GM23248 (cell line): ENCODE measurements around the gene MNDA. TPM values are rescaled to one million over a fixed set of nuclear protein-coding genes. Genes with fewer than 3 reads are reported as not detected.

Experiments used
- DNase-seq: peaks from one replicate; pipeline ENCODE4 v3.0.0-alpha.2; 2015
- H2AFZ ChIP-seq: fragments of 200-600 bp; sonication (generic); 2 replicates; pipeline ENCODE4 v1.6.1; 2016; ENCODE audit warnings: antibody characterized with exemption
- H3F3A ChIP-seq: fragments of 200-600 bp; sonication (generic); 2 replicates; pipeline ENCODE4 v1.6.1; 2016; ENCODE audit warnings: mild to moderate bottlenecking, antibody characterized with exemption, mixed run types; ENCODE audit not compliant: insufficient read depth
- H3K27ac ChIP-seq: fragments of 200-600 bp; sonication (generic); 2 replicates; pipeline ENCODE4 v1.5.1; 2016; ENCODE audit warnings: mild to moderate bottlenecking
- H3K27me3 ChIP-seq: fragments of 200-600 bp; sonication (generic); replicated peaks from 2 replicates; pipeline ENCODE4 v1.6.1; 2016; ENCODE audit warnings: mild to moderate bottlenecking; ENCODE audit not compliant: insufficient read depth
- H3K36me3 ChIP-seq: fragments of 200-600 bp; sonication (generic); 2 replicates; pipeline ENCODE4 v1.6.1; 2016; ENCODE audit warnings: low read depth, mild to moderate bottlenecking
- H3K4me1 ChIP-seq: fragments of 200-600 bp; sonication (generic); 2 replicates; pipeline ENCODE4 v1.6.1; 2016; ENCODE audit warnings: mild to moderate bottlenecking; ENCODE audit not compliant: insufficient read depth
- H3K4me2 ChIP-seq: fragments of 200-600 bp; sonication (generic); one replicate; pipeline ENCODE4 v1.6.1; 2016; ENCODE audit warnings: mild to moderate bottlenecking; ENCODE audit not compliant: unreplicated experiment
- H3K4me3 ChIP-seq: fragments of 200-600 bp; sonication (generic); 2 replicates; pipeline ENCODE4 v1.5.1; 2016; ENCODE audit warnings: mild to moderate bottlenecking
- H3K79me2 ChIP-seq: fragments of 200-600 bp; sonication (generic); 2 replicates; pipeline ENCODE4 v1.6.1; 2016; ENCODE audit warnings: mild to moderate bottlenecking; ENCODE audit not compliant: insufficient read depth
- H3K9ac ChIP-seq: fragments of 200-600 bp; sonication (generic); 2 replicates; pipeline ENCODE4 v1.6.1; 2016; ENCODE audit warnings: mild to moderate bottlenecking
- H3K9me2 ChIP-seq: fragments of 200-600 bp; sonication (generic); 2 replicates; pipeline ENCODE4 v1.6.1; 2016; ENCODE audit warnings: mixed run types, mild to moderate bottlenecking, moderate library complexity; ENCODE audit not compliant: insufficient read depth
- H3K9me3 ChIP-seq: fragments of 200-600 bp; sonication (generic); one replicate; pipeline ENCODE4 v1.6.1; 2017; ENCODE audit warnings: low read depth
- H4K20me1 ChIP-seq: fragments of 200-600 bp; sonication (generic); 2 replicates; pipeline ENCODE4 v1.6.0; 2016; ENCODE audit not compliant: insufficient read depth
- EZH2 ChIP-seq: fragments of 200-600 bp; sonication (generic); IDR thresholded peaks from 2 replicates; pipeline ENCODE4 v1.6.1; 2018; ENCODE audit warnings: antibody characterized with exemption, mild to moderate bottlenecking; ENCODE audit not compliant: insufficient read depth, poor library complexity, severe bottlenecking
- EZH2phosphoT487 ChIP-seq: fragments of 200-600 bp; sonication (generic); IDR thresholded peaks from 2 replicates; pipeline ENCODE4 v1.6.1; 2018; ENCODE audit warnings: antibody characterized with exemption, moderate library complexity, mild to moderate bottlenecking, low read depth; ENCODE audit not compliant: insufficient read depth
- WGBS, 2 experiments: methylation state at CpG; one replicate each; pipeline ENCODE4 v1.1.6; 2015 to 2017; ENCODE audit warnings: low lambda C conversion rate in 2 of 2, low coverage in 1 of 2; ENCODE audit errors: missing lambda C conversion rate in 2 of 2; 5-methylcytosine and 5-hydroxymethylcytosine counted together
- in situ Hi-C: fragments of 300-500 bp; cut with MboI; formaldehyde crosslinking; loops from 2 replicates; pipeline ENCODE4 v1.15.0; 2020
- polyA plus RNA-seq: library from polyadenylated mRNA; unstranded; fragments of >200 nt; fragmentation: Nextera tagmentation; extraction: Ambion mirVana; gene quantifications from 2 replicates; pipeline ENCODE4 v1.2.1, GENCODE V29; 2016
- total RNA-seq: library from RNA; depleted of rRNA; stranded (reverse); fragments of >200 nt; shearing (Covaris generic); gene quantifications from 2 replicates; pipeline ENCODE4 v1.2.3, GENCODE V29; 2014

Gene MNDA
- total and polyA plus RNA-seq, 2 experiments from 2014 or later: not detected

GRCh38 chr1:158818560-158818959 is 12.6 kb upstream of the MNDA start:
- Histone ChIP-seq H3K27me3 (no peaks in the 10 kb centered on the region), H3K4me3 (no peak overlapping the region), H3K36me3 (no peaks in the 10 kb centered on the region), H3K9ac (no peak overlapping the region), H3K4me2 (no peak overlapping the region), H4K20me1 (no peaks in the 10 kb centered on the region), H3K27ac (no peak overlapping the region), H3K79me2 (no peaks in the 10 kb centered on the region), H2AFZ (no peak overlapping the region), H3K4me1 (no peaks in the 10 kb centered on the region), H3K9me2 (no peaks in the 10 kb centered on the region), H3F3A (no peaks in the 10 kb centered on the region), H3K9me3 (no peaks in the 10 kb centered on the region)
- TF ChIP-seq EZH2phosphoT487: no peak
- TF ChIP-seq EZH2: no peak
- no peak for DNase-seq
- in situ Hi-C loops: no loop called here
- WGBS, 2 experiments: 18 to 30% methylated on average over 1 of the region's 1 CpG

DNA sequence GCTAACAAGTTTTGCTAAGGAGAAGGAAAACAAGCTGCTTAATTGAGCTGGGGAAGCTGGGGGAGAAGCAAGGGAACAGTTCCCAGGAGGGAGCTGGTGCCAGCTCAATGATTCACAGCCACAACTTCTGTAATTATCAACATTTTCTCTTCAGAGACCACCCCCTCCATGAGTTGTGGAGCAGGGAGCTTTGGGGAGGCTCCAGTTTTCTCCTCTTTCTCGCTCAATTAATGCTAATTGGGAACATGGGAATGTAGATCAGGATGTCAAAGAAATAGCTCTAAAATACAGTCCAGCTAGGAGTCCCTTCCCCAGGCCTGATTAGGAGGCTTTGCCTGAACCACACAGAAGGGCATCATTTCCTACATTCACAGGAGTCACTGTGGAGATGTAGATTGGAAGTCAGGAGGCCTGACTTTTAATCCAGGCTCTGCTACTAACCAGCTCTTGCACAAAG is 12.1 kb upstream of the MNDA start:
- in situ Hi-C loops: no loop called here
- Histone ChIP-seq H3K9me2 (no peaks in the 10 kb centered on the region), H3K4me3 (no peak overlapping the region), H3K79me2 (no peaks in the 10 kb centered on the region), H3F3A (no peaks in the 10 kb centered on the region), H3K27me3 (no peaks in the 10 kb centered on the region), H3K4me1 (no peaks in the 10 kb centered on the region), H3K9ac (no peak overlapping the region), H3K27ac (no peak overlapping the region), H2AFZ (no peak overlapping the region), H4K20me1 (no peaks in the 10 kb centered on the region), H3K36me3 (no peaks in the 10 kb centered on the region), H3K9me3 (no peaks in the 10 kb centered on the region), H3K4me2 (no peak overlapping the region)
- no peak for DNase-seq
- TF ChIP-seq EZH2: no peak
- no peak for TF ChIP-seq EZH2phosphoT487
- WGBS, 2 experiments: 29 to 33% methylated on average over 1 of the region's 1 CpG

DNA sequence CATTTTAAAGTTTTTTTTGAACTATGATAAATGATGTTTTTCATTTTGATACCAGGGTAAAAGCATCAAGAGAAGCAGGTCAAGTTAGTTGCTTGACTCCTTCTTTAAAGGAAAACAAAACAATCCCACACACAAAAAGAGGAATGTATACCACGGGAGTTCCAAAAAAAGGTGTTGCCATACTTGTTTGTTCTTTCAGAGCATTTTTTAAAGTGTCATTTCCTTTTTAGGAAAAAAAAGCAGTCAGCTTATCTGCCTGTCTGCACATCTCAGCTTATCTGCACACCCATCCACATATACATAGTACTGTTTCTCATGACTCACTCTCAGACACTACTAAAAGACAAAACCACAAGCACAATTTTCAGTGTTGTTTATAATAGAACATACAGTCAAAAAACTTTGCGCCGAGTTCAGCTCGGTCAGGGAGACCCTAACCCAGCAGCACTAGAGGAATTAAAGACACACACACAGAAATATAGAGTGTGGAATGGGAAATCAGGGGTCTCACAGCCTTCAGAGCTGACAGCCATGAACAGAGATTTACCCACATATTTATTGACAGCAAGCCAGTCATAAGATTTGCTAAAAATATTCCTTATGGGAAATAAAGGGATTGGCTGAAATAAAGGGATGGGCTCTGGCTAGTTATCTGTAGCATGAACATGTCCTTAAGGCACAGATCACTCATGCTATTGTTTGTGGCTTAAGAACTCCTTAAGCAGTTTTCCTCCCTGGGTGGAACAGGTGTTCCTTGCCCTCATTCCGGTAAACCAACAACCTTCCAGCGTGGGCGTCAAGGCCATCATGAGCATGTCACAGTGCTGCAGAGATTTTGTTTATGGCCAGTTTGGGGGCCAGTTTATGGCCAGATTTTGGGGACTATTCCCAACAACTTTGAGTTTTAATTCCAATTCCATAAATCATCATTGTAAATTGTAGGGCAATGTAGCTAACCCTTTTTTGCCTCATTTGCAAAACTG is 11.4 kb upstream of the MNDA start:
- no peak for DNase-seq
- TF ChIP-seq EZH2: no peak
- TF ChIP-seq EZH2phosphoT487: no peak
- H3K79me2 ChIP-seq: no peaks in the 10 kb centered on the region
- no peaks in the 10 kb centered on the region for H3K9me2 ChIP-seq
- WGBS, 2 experiments: 54 to 57% methylated on average over 7 of the region's 7 CpGs
- H3K4me1 ChIP-seq: no peaks in the 10 kb centered on the region
- no peak overlapping the region for H2AFZ ChIP-seq
- H3K36me3 ChIP-seq: no peaks in the 10 kb centered on the region
- H4K20me1 ChIP-seq: no peaks in the 10 kb centered on the region
- H3F3A ChIP-seq: no peaks in the 10 kb centered on the region
- in situ Hi-C loops: no loop called here
- H3K27ac ChIP-seq: no peak overlapping the region
- no peak overlapping the region for H3K4me2 ChIP-seq
- H3K9me3 ChIP-seq: no peaks in the 10 kb centered on the region
- H3K9ac ChIP-seq: no peak overlapping the region
- no peak overlapping the region for H3K4me3 ChIP-seq
- H3K27me3 ChIP-seq: no peaks in the 10 kb centered on the region

- DNase-seq: no peak
- Histone ChIP-seq H3K9me2 (no peaks in the 10 kb centered on the region), H3K9me3 (no peaks in the 10 kb centered on the region), H3K9ac (no peak overlapping the region), H3K79me2 (no peaks in the 10 kb centered on the region), H4K20me1 (no peaks in the 10 kb centered on the region), H3K4me1 (no peaks in the 10 kb centered on the region), H3K4me2 (no peak overlapping the region), H3K4me3 (no peak overlapping the region), H3F3A (no peaks in the 10 kb centered on the region), H2AFZ (no peak overlapping the region), H3K27me3 (no peaks in the 10 kb centered on the region), H3K36me3 (no peaks in the 10 kb centered on the region), H3K27ac (no peak overlapping the region)
- in situ Hi-C loops: no loop called here
- WGBS, 2 experiments: 10 to 15% methylated on average over 1 of the region's 1 CpG
- TF ChIP-seq EZH2: no peak
- TF ChIP-seq EZH2phosphoT487: no peak
Observed at GRCh38 chr1:158821723-158822122, 9.4 kb upstream of the MNDA start.
